ENCODE results near the gene PTPRCAP. TPM values are rescaled to one million over a fixed set of nuclear protein-coding genes. Genes with fewer than 3 reads are reported as not detected.
"Not testable (repeated sequence)": the region's sequence is repeated elsewhere in the genome, so short reads cannot be mapped to it uniquely, and the experiment has no call there.

The PTPRCAP gene
- total and polyA plus RNA-seq, 9 of the 15 experiments (the other 6 are each of a cell fraction or from before 2014, with no cell fraction given): 0.22 to 2.0 (median 1.1) TPM; not detected in 4

- peak; percentile 42; the same call in 1 of the 2 replicates for TF ChIP-seq ZBTB40 (IDR thresholded peaks at IDR 0.05)
- TF ChIP-seq ZBTB40 (CRISPR knock-in tag; IDR thresholded peaks at IDR 0.05): not testable (repeated sequence)
- 0 out of 2 replicates have a peak, but pooled peaks have one; percentile 33 for TF ChIP-seq NBN (IDR thresholded peaks at IDR 0.05; ENCODE audit: low read depth)
- TF ChIP-seq PRDM10 (IDR thresholded peaks at IDR 0.05; ENCODE audit: partially characterized antibody): peak; percentile 52
- TF ChIP-seq ZBTB5 (IDR thresholded peaks at IDR 0.05): peak; percentile 69; the same call in 1 of the 2 replicates
- TF ChIP-seq E2F8 (IDR thresholded peaks at IDR 0.05; ENCODE audit: low read depth, partially characterized antibody): peak; percentile 8
- TF ChIP-seq MTA3 (IDR thresholded peaks at IDR 0.05; ENCODE audit: borderline replicate concordance): 0 out of 2 replicates have a peak, but pooled peaks have one; percentile 29
Observed at GRCh38 chr11:67477344-67478050, 40.0 kb upstream of the PTPRCAP start (continued).
